ENCODE measurements around the gene RBMS1. TPM values are rescaled to one million over a fixed set of nuclear protein-coding genes. Genes with fewer than 3 reads are reported as not detected.

RBMS1 gene
- total and polyA plus RNA-seq, 2 of the 4 experiments (the other 2 are of a cell fraction) = 43.5 to 64.9 TPM

GRCh38 chr2:160375037-160375436 is 118.6 kb downstream of the RBMS1 start:
- H3K56ac ChIP-seq (ENCODE audit: extremely low read depth, insufficient read depth, low read length) = no peak overlapping the region
- no peak overlapping the region for H2AK9ac ChIP-seq (replicated peaks; ENCODE audit: low read depth, low read length, poor library complexity)
- H3K14ac ChIP-seq (replicated peaks; ENCODE audit: low read depth, low read length) = peak overlapping the region; percentile 22; the same call in 1 of the 2 replicates
- H3K18ac ChIP-seq (ENCODE audit: low read depth, low read length) = peak overlapping the region; percentile 47
- H3K9me3 ChIP-seq (ENCODE audit: control insufficient read depth, insufficient read depth, low read length) = no peaks in the 10 kb centered on the region
- no peak overlapping the region for H3K9ac ChIP-seq (ENCODE audit: low read depth, low read length)
- CTCF ChIA-PET = interaction anchor here (0.7 kb wide), 2 partner anchors 42 to 265 kb away, joined by 3 read pairs; no protein-coding TSS in a partner anchor
- H2BK120ac ChIP-seq (ENCODE audit: low read depth, low read length) = 0 out of 2 replicates have a peak overlapping the region, but pooled peaks have one; percentile 2
- peaks cover 79% of the 10 kb centered on the region for H4K20me1 ChIP-seq (ENCODE audit: insufficient read depth, low read length)
- no peaks in the 10 kb centered on the region for H3K27me3 ChIP-seq (ENCODE audit: control insufficient read depth, insufficient read depth, low read length)
- H3K4me2 ChIP-seq (ENCODE audit: low read depth, low read length) = no peak overlapping the region
- no peak overlapping the region; the same call in 1 of the 2 replicates for H4K5ac ChIP-seq (ENCODE audit: low read depth, low read length)
- ATAC-seq (ENCODE audit: low read depth) = peak; percentile 30
- no peak overlapping the region for H4K91ac ChIP-seq (ENCODE audit: insufficient read depth, low read depth, low read length)
- 0 out of 2 replicates have a peak overlapping the region, but pooled peaks have one; percentile 19 for H3K4ac ChIP-seq (ENCODE audit: low read depth, low read length)
- no peak overlapping the region for H3K4me3 ChIP-seq (ENCODE audit: insufficient read depth, low read depth, low read length)
- H3K36me3 ChIP-seq (ENCODE audit: control insufficient read depth, insufficient read depth, low read length) = no peaks in the 10 kb centered on the region
- H3K79me1 ChIP-seq (ENCODE audit: low read depth in 1 of 2, low read length in 2 of 2) = peaks cover 10 to 74% of the 10 kb centered on the region in 2 experiments; a peak in 3 of 4 replicates
- WGBS, 2 experiments (ENCODE audit: extremely low coverage in 2 of 2, insufficient read length in 1 of 2) = no CpG with 5 or more reads among the region's 4 CpGs
- POLR2A ChIA-PET (ENCODE audit: unreplicated experiment) = no interaction called here
- no peak overlapping the region for H2BK15ac ChIP-seq (ENCODE audit: low read depth, low read length)
- peaks cover 34% of the 10 kb centered on the region for H3K9me1 ChIP-seq (ENCODE audit: insufficient read depth, low read length)
- no TSS peak for BruUV-seq (replicated peaks)
- H3K4me1 ChIP-seq (ENCODE audit: control insufficient read depth, insufficient read depth, low read length) = peaks cover 50% of the 10 kb centered on the region
- H4K8ac ChIP-seq (ENCODE audit: low read depth in 2 of 2, low read length in 2 of 2) = peak overlapping the region in 1 of 2 experiments; percentile 11; a peak in 1 of 4 replicates
- 0 out of 2 replicates have a peak overlapping the region, but pooled peaks have one; percentile 8 for H2BK20ac ChIP-seq (ENCODE audit: low read depth, low read length)
- DNase-seq = peak; percentile 87
- peak overlapping the region; percentile 62; the same call in 1 of the 2 replicates for H3K27ac ChIP-seq (ENCODE audit: insufficient read depth, low read length)
- dilution Hi-C loops (cut with HindIII; ENCODE audit: low sequenced_read_pairs, unreplicated experiment) (no loop called here), in situ Hi-C loops (cut with MboI; ENCODE audit: low sequenced_read_pairs) (no loop called here), intact Hi-C loops (cut with micrococcal nuclease) (no loop called here)
- no peak overlapping the region for H3K23ac ChIP-seq (ENCODE audit: low read depth, low read length)
- no peak for TF ChIP-seq RAD21 (IDR thresholded peaks at IDR 0.05; ENCODE audit: low read length)
- H2AK5ac ChIP-seq (ENCODE audit: low read depth, low read length) = no peak overlapping the region
- peak overlapping the region; percentile 51 for H2BK5ac ChIP-seq (ENCODE audit: low read depth, low read length, poor library complexity, severe bottlenecking)
- no peak overlapping the region for H2AFZ ChIP-seq (replicated peaks; ENCODE audit: low read length, poor library complexity)

Data from IMR-90 (cell line).